Measurements from ENCODE around the gene ZNF783. TPM values are rescaled to one million over a fixed set of nuclear protein-coding genes. Genes with fewer than 3 reads are reported as not detected.
"Not testable (repeated sequence)": the region's sequence is repeated elsewhere in the genome, so short reads cannot be mapped to it uniquely, and the experiment has no call there.

ZNF783 gene
- total RNA-seq, 1 donor = 13.4 TPM

- no peaks in the 10 kb centered on the region for H3K9me3 ChIP-seq (ENCODE audit: low read depth, low read length)
- H3K4me1 ChIP-seq (ENCODE audit: insufficient read depth, low read length) = no peaks in the 10 kb centered on the region
- H3K79me2 ChIP-seq (ENCODE audit: insufficient read depth, low read length) = no peaks in the 10 kb centered on the region
- no peaks in the 10 kb centered on the region for H4K20me1 ChIP-seq (ENCODE audit: insufficient read depth, low read length)
- no peaks in the 10 kb centered on the region for H3K27me3 ChIP-seq (ENCODE audit: insufficient read depth, low read length)
- no peak for TF ChIP-seq CTCF (IDR thresholded peaks at IDR 0.05; ENCODE audit: extremely low read depth, low read depth, low read length)
- DNase-seq (ENCODE audit: insufficient read length, low spot score, missing footprints) = no peak
- no peak overlapping the region for H3K4me2 ChIP-seq (ENCODE audit: insufficient read depth, low read length)
- no peak overlapping the region for H3K4me3 ChIP-seq (ENCODE audit: insufficient read depth, low read length)
- no peak overlapping the region for H2AFZ ChIP-seq (ENCODE audit: low read length)
- H3K36me3 ChIP-seq (ENCODE audit: insufficient read depth, low read length) = peaks cover 9% of the 10 kb centered on the region
- no peak overlapping the region for H3K27ac ChIP-seq (ENCODE audit: low read depth, low read length)
These were observed 35.0 kb upstream of the ZNF783 start for GRCh38 chr7:149226840-149227494.

DNA sequence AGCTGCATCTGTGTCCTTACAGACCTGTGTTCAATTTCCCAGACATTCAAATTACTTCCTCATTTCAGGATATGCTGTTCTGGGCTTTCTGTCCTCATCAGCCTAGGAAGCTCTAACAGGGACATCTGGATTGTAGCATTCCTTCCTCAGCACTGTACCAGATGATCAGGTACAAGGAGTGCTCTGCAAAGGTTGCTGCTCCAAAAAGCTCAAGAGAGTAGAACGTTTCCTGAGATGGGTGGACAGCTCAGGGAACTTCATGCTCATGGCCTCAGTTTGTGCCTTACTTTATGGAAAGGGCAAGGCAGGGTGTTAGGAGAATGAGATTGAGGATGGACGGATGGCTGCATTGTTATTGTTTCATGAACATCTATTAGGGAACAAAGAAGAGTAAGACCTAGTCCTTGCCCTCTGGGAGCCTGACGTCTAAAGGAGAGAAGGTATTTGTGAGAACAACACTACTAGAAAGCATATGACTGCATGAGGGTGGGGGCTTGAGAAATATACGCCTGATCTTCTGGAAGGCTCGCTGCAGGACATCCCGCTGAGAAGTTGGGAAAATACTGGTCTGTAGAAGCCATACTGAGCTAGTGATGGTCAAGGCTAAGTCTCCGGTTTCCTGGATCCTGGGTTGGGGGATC, 33.0 kb upstream of the ZNF783 start:
- no peak overlapping the region for H3K4me2 ChIP-seq (ENCODE audit: insufficient read depth, low read length)
- peaks cover 8% of the 10 kb centered on the region for H3K4me1 ChIP-seq (ENCODE audit: insufficient read depth, low read length)
- H3K27ac ChIP-seq (ENCODE audit: low read depth, low read length) = no peak overlapping the region
- H3K9me3 ChIP-seq (ENCODE audit: low read depth, low read length) = no peaks in the 10 kb centered on the region
- H3K4me3 ChIP-seq (ENCODE audit: insufficient read depth, low read length) = no peak overlapping the region
- no peaks in the 10 kb centered on the region for H3K27me3 ChIP-seq (ENCODE audit: insufficient read depth, low read length)
- H3K79me2 ChIP-seq (ENCODE audit: insufficient read depth, low read length) = no peaks in the 10 kb centered on the region
- H4K20me1 ChIP-seq (ENCODE audit: insufficient read depth, low read length) = no peaks in the 10 kb centered on the region
- H2AFZ ChIP-seq (ENCODE audit: low read length) = no peak overlapping the region
- peaks cover 5% of the 10 kb centered on the region for H3K36me3 ChIP-seq (ENCODE audit: insufficient read depth, low read length)
- DNase-seq (ENCODE audit: insufficient read length, low spot score, missing footprints) = no peak
- no peak for TF ChIP-seq CTCF (IDR thresholded peaks at IDR 0.05; ENCODE audit: extremely low read depth, low read depth, low read length)

DNA sequence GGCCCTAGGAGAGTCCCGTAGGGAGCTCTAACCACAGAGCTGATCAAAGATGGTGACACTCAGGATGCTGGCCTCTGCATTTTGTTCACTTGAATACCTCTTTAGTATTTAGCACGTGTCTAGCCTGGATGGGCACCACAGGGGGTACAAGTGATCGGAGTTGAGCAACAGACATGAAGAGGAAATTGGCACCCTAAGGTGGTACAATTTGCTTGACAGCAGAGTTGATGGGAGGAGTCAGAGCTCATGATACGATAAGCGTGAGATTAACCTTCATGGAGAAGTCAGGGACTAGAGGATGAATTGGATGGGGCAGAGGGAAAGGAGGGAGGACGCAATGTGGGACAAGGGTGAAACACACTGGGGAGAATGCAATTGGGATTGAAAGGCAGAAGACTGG, 32.5 kb upstream of the ZNF783 start:
- Histone ChIP-seq H3K79me2 (ENCODE audit: insufficient read depth, low read length) (no peaks in the 10 kb centered on the region), H3K4me2 (ENCODE audit: insufficient read depth, low read length) (no peak overlapping the region), H3K9me3 (ENCODE audit: low read depth, low read length) (no peaks in the 10 kb centered on the region), H3K4me1 (ENCODE audit: insufficient read depth, low read length) (peaks cover 12% of the 10 kb centered on the region), H3K27ac (ENCODE audit: low read depth, low read length) (no peak overlapping the region), H3K27me3 (ENCODE audit: insufficient read depth, low read length) (no peaks in the 10 kb centered on the region), H3K36me3 (ENCODE audit: insufficient read depth, low read length) (peaks cover 5% of the 10 kb centered on the region), H2AFZ (ENCODE audit: low read length) (no peak overlapping the region), H3K4me3 (ENCODE audit: insufficient read depth, low read length) (no peak overlapping the region), H4K20me1 (ENCODE audit: insufficient read depth, low read length) (no peaks in the 10 kb centered on the region)
- no peak for TF ChIP-seq CTCF (IDR thresholded peaks at IDR 0.05; ENCODE audit: extremely low read depth, low read depth, low read length)
- no peak for DNase-seq (ENCODE audit: insufficient read length, low spot score, missing footprints)

DNA sequence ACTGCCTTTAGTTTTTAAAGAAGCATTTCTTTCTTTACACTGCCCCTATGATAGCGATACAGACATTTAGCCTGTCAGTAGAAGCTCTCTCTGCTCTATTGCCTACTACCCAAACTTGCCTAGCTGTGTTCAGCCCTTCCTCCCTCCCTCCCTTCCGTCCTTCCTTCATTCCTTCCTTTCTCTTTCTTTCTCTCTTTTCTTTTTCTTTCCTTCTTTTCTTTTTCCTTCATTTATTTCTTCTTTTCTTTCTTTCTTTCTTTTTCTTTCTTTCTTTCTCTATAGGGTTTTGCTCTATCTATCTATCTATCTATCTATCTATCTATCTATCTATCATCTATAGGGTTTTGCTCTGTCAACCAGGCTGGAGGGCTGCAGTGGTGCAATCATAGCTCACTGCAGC, 29.6 kb upstream of the ZNF783 start:
- H3K4me2 ChIP-seq (ENCODE audit: insufficient read depth, low read length) = no peak overlapping the region
- H3K9me3 ChIP-seq (ENCODE audit: low read depth, low read length) = no peaks in the 10 kb centered on the region
- H2AFZ ChIP-seq (ENCODE audit: low read length) = no peak overlapping the region
- DNase-seq (ENCODE audit: insufficient read length, low spot score, missing footprints) = peak; percentile 58
- TF ChIP-seq CTCF (IDR thresholded peaks at IDR 0.05; ENCODE audit: extremely low read depth, low read depth, low read length) = no peak
- H4K20me1 ChIP-seq (ENCODE audit: insufficient read depth, low read length) = no peaks in the 10 kb centered on the region
- no peak overlapping the region for H3K27ac ChIP-seq (ENCODE audit: low read depth, low read length)
- no peak overlapping the region for H3K4me3 ChIP-seq (ENCODE audit: insufficient read depth, low read length)
- no peaks in the 10 kb centered on the region for H3K27me3 ChIP-seq (ENCODE audit: insufficient read depth, low read length)
- no peaks in the 10 kb centered on the region for H3K79me2 ChIP-seq (ENCODE audit: insufficient read depth, low read length)
- peaks cover 12% of the 10 kb centered on the region for H3K4me1 ChIP-seq (ENCODE audit: insufficient read depth, low read length)
- H3K36me3 ChIP-seq (ENCODE audit: insufficient read depth, low read length) = no peaks in the 10 kb centered on the region

- H3K4me1 ChIP-seq (ENCODE audit: insufficient read depth, low read length) = peaks cover 22% of the 10 kb centered on the region
- not testable (repeated sequence) for H4K20me1 ChIP-seq (ENCODE audit: insufficient read depth, low read length); H3K79me2 ChIP-seq (ENCODE audit: insufficient read depth, low read length); H3K36me3 ChIP-seq (ENCODE audit: insufficient read depth, low read length); H3K9me3 ChIP-seq (ENCODE audit: low read depth, low read length); H3K27me3 ChIP-seq (ENCODE audit: insufficient read depth, low read length); H3K4me3 ChIP-seq (ENCODE audit: insufficient read depth, low read length)
- peak overlapping the region; percentile 92 for H3K27ac ChIP-seq (ENCODE audit: low read depth, low read length)
- peak overlapping the region; percentile 56 for H2AFZ ChIP-seq (ENCODE audit: low read length)
- DNase-seq (ENCODE audit: insufficient read length, low spot score, missing footprints) = peak; percentile 96
- peak overlapping the region; percentile 77 for H3K4me2 ChIP-seq (ENCODE audit: insufficient read depth, low read length)
These were observed 28.3 kb upstream of the ZNF783 start for GRCh38 chr7:149233655-149234204.

Measured in osteoblast (primary cell).